Activated CD4-positive, alpha-beta T cell treated with anti-CD3 and anti-CD28 coated beads, Interleukin-2, amount 50 U/mL, for 1 hour (primary cell): ENCODE data around the gene COX20.
"Not testable (repeated sequence)": the region's sequence is repeated elsewhere in the genome, so short reads cannot be mapped to it uniquely, and the experiment has no call there.

ENCODE experiments used
- DNase-seq: peaks from one replicate; pipeline ENCODE4 v3.0.0-alpha.2; 2020

COX20 gene, protein sequence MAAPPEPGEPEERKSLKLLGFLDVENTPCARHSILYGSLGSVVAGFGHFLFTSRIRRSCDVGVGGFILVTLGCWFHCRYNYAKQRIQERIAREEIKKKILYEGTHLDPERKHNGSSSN

DNA sequence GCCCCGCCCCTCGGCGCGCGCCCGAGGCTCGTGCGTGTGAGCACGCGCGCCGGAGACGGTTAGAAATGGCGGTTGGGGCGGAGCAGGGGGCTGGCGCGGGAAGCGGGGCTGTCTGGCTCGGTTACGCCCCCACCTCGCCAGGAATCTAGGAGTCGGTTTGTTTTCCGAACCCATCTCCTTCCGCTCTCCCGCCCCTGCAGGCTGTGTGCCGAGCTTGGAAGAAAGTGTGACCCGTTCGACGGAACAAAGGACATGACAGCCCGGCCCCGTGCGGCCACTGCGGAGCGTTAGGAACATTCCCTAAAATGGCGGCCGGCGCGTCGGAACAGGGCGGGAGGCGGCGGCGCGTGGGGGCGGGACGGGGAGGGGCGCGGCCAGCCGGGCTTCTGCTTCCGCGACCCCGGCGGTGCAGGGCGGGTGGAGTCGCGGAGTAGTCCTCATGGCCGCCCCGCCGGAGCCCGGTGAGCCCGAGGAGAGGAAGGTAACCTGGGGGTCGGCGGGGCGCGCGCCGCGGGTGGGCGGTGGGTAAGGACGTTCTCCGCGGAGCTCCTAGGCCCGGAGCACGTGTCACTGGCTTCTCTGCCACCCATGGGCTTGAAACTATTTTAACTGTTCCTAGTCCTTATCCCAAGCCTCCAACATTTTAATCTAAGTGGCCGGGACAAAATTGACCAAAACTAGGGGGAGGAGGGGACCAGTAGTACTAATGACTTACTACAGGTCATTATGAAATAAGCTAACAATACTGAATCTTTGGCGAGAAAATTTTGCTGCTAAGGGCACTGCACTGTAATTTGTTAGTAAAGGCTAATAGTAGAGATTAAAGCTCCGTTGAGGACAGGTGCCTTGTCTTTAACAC lies at the start of gene COX20:
TSS of gene COX20 (plus strand) at position 383 of the 859 bp plus-strand sequence. CDS start at position 440, 57 bp downstream.
- peak; percentile 86 for DNase-seq

DNA sequence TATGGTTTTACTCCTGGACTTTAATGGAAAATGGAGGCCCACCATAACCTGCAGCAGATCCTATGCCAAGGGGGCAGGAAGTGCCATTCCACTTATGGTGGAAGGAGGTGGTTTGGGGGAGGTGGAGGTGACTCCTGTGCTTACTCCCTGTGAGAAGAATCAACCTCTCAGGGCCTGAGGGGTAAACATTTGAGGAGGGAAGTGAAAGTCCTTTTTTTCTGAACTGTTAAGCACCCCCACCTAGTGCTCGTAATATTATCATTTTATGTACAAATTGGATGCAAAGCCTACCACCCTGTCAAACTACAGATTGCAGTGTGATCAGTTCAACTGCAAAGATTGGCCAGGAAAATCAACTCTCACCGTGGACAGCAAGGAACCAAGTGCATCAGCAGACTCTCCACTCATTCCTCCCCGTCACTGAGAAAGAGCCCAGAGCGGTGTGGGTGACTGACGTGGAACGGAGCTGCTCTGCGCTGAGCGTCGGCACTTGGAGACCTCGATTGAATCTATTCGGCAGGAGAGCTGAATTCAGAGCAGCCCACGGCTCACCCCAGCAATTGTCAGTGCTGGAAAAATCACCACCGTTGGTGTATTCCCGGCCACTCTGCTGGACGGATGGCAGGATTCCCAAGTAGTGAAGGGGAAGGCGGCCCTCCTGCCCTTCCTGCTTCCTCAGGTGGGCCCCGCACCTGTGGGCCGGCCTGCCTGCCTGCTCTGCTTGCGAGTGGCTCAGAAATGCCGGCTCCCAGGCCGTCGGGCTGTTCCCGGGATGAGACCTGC lies 46.8 kb upstream of the COX20 start:
- no peak for DNase-seq

DNA sequence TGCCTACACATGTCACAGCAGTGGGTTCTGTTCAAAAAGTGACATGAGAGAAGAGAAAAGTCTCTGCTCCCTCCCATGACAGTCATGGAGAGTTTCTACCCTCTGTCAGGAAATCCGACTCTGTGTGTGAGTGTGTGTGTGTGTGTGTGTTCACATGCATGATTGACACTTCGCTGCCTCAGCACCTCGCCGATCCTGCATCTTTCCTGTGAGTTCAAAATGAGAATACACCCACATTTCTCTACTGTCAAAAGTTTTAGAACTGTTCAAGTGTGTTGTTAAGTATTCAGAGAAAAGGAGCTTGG lies 46.2 kb upstream of the COX20 start:
- no peak for DNase-seq

DNA sequence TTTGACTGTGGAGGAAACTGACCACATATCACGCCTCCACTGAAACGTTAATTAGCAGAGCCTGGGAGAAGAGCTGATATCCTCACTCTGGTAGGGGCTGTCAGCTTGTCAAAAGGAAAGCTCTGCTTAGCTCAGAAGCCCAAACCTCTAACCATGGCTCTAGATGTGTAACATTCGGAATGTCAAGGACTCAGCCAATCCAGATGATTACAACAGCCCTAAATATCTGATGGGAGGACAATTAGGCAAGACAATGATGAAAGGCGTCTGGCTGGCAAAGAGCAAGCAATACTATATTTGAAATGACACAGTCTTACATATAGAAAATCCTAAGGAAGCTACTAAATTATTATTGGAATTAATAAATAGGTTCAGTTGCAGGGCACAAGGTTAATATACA lies 45.7 kb upstream of the COX20 start:
- no peak for DNase-seq

DNA sequence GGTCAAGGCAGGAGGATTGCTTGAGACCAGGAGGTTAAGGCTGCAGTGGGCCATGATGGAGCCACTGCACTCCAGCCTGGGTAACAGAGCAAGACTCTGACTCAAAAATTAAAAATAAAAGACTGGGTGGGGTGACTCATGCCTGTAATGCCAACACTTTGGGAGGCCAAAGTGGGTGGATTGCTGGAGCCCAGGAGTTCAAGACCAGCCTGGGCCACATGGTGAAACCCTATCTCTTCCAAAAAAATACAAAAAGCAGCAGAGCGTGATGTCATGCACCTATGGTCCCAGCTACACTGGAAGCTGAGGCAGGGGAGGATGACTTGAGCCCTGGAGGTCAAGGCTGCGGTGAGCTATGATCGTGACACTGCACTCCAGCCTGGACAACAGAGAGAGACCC lies 44.4 kb upstream of the COX20 start:
- DNase-seq = no peak

DNA sequence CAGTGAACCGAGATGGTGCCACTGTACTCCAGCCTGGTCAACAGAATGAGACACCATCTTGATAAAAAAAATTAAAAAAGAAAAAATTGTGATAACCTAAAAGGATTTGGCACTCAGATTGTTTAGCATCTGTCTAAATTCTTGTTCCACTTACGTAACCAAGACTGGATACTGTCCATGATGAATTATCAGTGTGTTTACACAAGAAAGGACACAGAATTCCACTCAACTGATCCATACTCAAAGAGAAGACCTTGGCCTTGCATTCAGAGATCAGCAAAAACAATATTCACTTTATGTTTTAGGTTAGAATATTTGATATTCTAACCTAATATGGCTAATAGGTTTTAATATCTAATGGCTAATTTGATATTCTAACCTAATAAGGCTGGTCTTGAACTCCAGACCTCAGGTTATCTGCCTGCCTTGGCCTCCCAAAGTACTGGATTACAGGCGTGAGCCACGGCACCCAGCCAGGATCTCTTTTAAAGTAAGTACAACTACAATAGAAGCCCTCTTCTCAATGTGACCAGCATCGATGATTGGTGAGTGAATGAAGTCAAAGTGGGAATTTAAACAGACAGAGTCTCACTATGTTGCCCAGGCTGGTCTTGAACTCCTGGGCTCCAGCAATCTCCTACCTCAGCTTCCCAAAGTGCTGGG lies 43.1 kb upstream of the COX20 start:
- DNase-seq = no peak

DNA sequence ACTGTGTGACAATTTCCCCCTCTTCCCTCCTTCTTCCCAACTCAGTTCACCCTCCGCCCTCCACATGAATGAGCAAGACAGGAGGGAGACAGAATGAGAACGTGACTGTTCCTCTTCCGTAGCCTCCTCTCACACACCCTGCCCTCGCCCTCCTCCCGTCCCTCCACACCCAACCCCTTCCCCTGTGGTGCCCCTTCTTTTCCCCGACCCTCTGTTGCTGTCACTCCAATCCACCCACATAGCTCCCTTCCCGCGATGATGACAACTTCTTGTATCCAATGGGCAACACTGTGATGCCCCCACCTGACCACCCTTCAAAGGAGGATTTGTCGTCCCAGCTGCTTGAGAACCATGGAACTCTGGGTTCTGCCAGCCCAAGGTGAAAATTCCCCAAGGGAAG lies 41.4 kb upstream of the COX20 start:
- no peak for DNase-seq

DNA sequence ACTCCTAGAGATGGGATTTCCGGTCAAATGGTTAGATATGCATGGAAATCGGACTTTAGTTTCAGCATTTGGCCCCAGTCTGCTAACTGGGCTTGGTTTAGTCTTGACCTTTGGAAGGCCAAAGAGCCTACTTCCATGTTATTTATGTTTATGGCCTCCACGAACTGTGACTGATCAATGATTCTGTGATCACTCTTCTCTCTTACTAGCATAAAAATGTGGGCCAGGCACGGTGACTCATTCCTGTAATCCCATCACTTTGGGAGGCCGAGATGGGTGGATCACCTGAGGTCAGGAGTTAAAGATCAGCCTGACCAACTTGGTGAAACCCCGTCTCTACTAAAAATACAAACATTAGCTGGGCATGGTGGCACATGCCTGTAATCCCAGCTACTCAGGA lies 40.9 kb upstream of the COX20 start:
- DNase-seq = not testable (repeated sequence)

DNA sequence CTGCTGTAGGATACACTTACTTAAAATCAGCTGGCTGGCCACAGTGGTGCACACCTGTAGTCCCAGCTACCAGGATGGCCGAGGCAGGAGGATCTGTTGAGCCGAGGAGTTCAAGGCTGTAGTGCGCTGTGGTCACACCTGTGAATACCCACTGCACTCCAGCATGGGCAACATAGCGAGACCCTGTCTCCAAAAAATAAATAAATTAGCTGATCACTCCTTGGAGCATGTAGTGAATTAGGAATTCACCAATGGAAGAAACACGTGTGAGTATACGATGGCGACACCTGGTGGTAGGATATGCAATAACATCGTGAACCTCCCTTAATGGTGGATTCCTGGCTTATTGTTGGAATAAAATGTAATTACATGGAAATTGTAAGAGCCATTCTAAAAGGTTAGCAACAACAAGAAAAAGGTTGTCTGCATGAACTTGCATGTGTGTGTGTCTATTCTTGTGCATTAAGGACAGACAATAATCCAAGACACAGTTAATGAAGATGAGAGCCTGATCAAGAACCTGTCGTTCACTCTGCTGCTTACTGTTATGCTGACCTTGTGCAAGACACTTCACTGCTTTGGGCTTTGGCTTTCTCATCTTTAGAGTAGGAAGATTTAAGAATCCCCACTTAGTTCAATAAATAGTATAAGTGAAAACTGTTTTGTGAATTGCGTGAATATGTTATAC lies 38.6 kb upstream of the COX20 start:
- DNase-seq = peak; percentile 49

DNA sequence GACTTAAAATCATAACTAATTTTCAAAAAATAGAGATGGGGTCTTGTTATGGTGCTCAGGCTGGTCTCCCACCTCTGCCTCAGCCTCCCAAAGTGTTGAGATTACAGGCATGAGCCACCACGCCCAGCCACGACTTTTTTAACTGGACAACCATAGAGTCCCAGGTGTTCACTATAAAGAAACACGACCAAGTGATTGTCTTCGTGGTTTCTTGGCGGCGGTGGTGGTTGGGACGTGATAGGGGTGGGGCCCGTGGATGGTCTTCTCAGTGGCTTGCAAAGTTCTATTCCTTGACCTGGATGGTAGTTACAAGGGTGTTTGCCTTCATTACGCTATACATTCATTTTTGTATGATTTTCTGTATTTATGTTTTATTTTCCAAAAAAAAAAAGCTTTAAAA lies 34.6 kb upstream of the COX20 start:
- DNase-seq = no peak

DNA sequence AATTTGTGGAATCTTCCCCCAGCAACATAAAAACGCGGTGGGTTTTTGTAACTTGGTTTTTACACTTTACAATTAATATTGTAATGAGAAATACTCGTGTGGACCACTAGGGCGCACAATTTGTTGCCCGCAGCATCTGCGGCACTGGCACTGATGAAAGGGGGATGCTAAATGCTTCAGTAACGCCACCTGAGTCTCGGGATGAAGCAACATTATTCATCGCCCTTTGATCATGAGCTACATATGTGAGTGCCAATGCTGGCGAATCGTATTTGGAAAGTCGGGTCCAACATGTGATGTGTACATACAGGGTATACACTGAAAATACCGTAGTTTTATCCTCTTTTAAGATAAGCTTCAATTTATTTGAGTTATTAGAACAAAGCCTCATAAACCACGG lies 34.2 kb upstream of the COX20 start:
- peak; percentile 53 for DNase-seq

DNA sequence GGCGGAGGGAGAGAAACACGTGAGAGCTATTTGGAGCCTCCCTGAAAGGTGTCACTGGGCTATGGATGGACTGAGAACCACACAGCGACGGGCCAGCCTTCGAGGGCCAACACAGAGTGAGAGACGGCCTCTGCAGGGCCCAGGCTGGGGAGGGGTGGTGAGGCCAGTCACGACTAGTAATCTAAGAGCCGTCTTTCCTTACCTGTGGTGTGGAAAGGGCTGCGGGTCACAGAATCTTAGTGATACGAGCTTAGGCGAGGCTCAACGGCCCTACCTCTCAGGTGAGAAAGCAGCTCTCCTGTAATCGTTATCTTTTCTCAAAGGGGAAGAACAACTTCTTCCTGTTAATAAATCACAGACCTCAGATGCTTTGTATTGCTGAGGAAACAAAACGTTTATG lies 33.4 kb upstream of the COX20 start:
- DNase-seq = no peak

DNA sequence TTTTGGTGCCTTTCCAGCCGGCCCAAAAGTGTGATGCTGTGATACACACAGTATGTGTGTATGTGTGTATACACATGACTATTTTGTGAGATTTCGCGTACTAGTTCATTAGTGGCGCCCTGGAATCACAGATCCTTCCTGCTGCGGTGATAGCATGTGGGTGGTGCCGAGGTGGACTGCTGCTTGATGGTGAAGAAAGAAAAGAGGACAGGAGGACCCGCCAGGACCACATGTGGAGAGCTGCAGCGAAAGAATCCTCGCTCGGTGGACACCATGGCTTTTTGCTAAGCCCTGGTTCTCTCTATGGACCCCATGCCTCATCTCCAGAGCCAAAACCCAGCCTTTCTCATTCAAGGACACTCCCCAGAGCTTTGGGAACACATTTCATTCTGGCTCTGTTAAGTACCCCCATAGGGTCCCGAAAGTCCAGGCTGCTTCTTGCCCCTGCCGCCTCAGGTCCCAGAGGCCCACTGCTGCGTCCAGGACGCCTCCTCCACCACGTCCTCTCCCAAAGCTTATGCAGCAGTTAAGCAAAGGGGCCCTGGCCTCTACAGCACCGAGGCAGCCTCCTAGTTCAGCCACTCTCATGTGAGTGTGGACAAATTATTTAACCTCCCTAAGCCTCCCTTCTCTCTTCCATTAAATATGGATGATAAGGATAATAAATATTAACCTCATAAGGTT lies 32.8 kb upstream of the COX20 start:
- no peak for DNase-seq

DNA sequence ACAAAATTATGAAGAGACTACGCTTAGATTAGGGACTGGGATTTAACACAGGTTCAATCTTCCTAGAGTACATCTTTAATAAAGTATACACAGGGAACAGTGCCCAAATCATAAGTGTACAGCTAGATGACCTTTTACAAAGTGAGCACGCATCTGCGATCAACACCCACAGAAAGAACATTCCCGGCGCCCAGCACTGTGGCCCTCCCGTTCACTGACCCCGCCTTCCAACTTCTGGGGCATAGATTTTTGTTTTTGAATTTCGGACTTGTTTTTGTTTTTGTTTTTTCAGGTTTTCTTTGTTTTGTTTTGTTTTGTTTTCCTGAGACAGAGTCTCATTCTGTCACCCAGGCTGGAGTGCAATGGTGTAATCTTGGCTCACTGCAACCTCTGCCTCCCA lies 30.6 kb upstream of the COX20 start:
- DNase-seq = no peak

DNA sequence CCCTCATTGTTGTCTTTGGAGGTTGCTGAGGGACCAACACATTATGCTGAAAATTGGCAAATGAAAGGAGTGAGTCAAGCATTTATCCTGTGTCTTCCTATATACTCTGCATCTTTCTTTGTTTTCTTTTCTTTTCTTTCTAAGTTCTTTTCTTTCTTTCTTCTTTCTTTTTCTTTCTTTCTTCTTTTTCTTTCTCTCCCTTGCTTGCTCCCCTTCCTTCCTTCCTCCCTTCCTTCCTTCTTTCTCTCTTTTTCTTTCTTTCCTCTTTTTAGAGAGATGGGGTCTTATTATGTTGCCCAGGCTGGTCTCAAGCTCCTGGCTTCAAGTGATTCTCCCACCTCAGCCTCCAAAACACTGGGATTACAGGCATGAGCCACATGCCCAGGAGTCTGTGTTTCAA lies 28.3 kb upstream of the COX20 start:
- no peak for DNase-seq

DNA sequence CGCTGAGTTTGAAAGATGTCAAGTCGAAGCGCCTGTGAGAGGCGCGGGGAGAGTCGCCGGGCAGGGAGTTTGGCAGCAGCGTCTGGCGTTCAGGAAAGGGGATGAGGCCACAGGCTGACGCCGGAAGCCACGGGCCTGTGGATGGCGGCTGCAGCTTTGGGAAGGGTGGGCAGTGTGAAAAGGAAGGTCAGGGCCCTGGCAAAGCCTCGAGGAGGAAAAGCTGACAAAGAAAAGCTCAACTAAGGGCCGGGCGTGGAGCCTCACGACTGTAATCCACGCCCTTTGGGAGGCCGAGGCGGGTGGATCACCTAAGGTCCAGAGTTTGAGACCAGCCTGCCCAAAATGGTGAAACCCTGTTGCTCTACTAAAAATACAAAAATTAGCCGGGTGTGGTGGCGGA lies 25.2 kb upstream of the COX20 start:
- no peak for DNase-seq

DNA sequence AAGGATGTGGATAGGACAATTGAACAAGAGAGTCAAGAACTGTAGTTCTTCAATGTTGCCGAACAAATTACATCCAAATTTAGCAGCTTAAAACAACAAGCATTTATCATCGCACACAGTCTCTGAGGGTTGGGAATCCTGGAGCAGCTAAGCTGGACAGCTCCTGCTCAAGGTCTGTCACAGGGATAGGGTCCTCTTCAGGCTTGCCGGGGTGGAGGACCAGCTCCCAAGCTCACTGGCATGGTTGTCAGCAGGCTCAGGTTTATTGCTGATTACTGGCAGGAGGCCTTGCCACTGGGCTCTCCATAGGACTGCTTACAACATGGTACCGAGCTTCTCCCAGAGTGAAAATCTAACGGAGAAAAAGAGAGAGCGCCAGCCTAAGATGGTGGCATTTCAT lies 22.1 kb upstream of the COX20 start:
- DNase-seq = no peak

DNA sequence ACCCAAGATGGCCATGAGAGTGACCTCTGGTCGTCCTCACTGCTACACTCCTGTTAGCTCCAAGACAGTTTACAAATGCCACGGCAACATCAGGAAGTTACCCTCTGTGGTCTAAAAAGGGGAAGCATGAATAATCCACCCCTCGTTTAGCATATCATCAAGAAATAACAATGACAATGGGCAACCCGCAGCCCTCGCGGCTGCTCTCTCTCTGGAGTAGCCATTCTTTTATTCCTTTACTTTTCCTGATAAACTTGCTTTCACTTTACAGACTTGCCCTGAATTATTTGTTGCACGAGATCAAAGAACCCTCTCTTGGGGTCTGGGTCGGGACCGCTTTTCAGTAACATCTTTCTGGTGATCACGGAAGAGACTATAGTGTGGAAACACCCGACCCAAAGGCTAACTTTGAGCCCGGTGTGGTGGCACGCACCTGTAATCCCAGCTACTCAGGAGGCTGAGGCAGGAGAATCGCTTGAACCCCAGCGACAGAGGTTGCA lies 19.8 kb upstream of the COX20 start:
- no peak for DNase-seq

DNA sequence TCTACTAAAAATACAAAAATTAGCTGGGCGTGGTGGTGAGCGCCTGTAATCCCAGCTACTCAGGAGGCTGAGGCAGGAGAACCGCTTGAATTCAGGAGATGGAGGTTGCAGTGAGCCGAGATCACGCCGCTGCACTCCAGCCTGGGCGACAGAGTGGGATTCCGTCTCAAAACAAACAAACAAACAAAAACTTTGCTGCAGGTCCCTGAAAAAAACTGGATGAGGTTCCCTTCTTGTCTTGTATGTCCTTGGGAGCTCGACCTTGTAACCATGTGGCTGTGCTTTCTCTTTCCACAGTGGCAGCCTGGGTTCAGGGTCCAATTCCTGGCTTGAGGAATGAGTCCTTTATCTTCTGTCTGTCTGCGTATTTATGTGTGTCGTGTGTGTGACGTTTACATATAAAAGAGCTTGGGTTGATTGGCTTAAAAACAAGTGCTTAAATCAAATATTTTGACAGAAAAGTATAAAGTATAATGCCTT lies 18.0 kb upstream of the COX20 start:
- no peak for DNase-seq

DNA sequence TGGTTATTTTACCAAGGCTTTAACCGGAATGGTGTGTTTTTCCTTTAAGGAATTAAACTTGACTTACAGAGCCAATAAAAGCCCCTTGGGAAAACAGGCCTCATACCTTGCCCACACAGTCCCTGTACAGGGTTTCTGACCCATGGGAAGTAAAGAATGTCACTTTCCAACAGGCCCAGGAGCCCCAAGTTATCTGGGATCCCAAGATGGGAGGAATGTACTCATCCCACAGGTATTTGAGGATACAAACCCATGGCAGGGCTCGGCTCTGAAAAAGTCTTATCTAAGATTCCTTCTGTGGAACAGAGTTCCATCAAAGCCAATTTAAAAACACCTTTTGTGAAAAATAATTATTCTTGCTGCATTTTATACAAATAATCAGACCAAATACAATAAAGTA lies 15.3 kb upstream of the COX20 start:
- no peak for DNase-seq

DNA sequence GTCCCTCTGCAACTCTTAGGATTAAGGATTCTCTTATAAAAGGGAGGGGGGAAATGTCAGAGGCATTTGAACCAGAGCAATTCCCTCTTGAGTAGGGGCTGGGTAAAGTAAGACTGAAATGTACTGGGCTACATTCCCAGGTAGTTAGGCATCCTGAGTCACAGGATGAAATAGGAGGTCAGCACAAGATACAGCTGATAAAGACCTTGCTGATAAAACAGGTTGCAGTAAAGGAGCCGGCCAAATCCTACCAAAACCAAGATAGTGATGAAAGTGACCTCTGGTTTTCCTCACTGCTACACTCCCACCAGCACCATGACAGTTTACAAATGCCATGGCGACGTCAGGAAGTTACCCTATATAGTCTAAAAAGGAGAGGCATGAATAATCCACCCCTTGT lies 14.3 kb upstream of the COX20 start:
- DNase-seq = no peak

DNA sequence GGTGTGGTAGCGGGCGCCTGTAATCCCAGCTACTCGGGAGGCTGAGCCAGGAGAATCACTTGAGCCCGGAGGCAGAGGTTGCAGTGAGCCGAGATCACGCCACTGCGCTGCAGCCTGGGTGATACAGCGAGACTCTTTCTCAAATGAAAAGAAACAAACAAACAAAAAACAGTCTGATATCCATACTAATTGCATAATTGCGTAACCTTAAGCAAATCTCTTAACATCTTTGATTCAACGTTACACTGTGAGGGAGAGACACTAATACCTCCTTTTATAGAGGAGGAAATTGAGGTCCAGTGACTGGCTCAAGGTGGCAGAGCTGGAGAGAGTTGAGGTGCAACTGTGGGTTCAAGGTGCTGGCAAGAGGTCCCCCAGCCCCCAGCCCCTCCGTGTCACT lies 12.6 kb upstream of the COX20 start:
- DNase-seq = no peak
